ENCODE data around the gene MSN.
"Not testable (repeated sequence)": the region's sequence is repeated elsewhere in the genome, so short reads cannot be mapped to it uniquely, and the experiment has no call there.

Gene MSN

GRCh38 chrX:65720381-65720964 lies 53.0 kb downstream of the MSN start:
- DNase-seq: no peak

- peak; percentile 52 for DNase-seq
Measured at GRCh38 chrX:65723706-65724105, 56.3 kb downstream of the MSN start.

GRCh38 chrX:65726715-65727114 lies 59.3 kb downstream of the MSN start:
- no peak for DNase-seq

GRCh38 chrX:65731684-65732289 lies 64.3 kb downstream of the MSN start:
- DNase-seq: no peak

GRCh38 chrX:65740909-65741308 lies 73.5 kb downstream of the MSN start:
- DNase-seq: no peak

GRCh38 chrX:65741823-65742222 lies 74.4 kb downstream of the MSN start:
- no peak for DNase-seq

- DNase-seq: no peak
Measured at GRCh38 chrX:65744965-65745364, 77.5 kb downstream of the MSN start.

GRCh38 chrX:65745427-65745826 lies 78.0 kb downstream of the MSN start:
- DNase-seq: peak; percentile 29

GRCh38 chrX:65745992-65746391 lies 78.5 kb downstream of the MSN start:
- DNase-seq: no peak

- peak; percentile 42 for DNase-seq
Measured at GRCh38 chrX:65750674-65751469, 83.4 kb downstream of the MSN start.

- no peak for DNase-seq
Measured at GRCh38 chrX:65751519-65751918, 84.1 kb downstream of the MSN start.

GRCh38 chrX:65752294-65752693 lies 84.8 kb downstream of the MSN start:
- DNase-seq: no peak

- DNase-seq: peak; percentile 19
Measured at GRCh38 chrX:65755786-65756185, 88.3 kb downstream of the MSN start.

- no peak for DNase-seq
Measured at GRCh38 chrX:65757943-65758342, 90.5 kb downstream of the MSN start.

- DNase-seq: no peak
Measured at GRCh38 chrX:65758505-65758904, 91.1 kb downstream of the MSN start.

GRCh38 chrX:65759525-65759924 lies 92.1 kb downstream of the MSN start:
- not testable (repeated sequence) for DNase-seq

GRCh38 chrX:65769564-65770292 lies 102.3 kb downstream of the MSN start:
- no peak for DNase-seq

GRCh38 chrX:65772842-65773241 lies 105.4 kb downstream of the MSN start:
- DNase-seq: no peak

GRCh38 chrX:65781845-65782244 lies 114.4 kb downstream of the MSN start:
- no peak for DNase-seq

GRCh38 chrX:65783746-65784145 lies 116.3 kb downstream of the MSN start:
- no peak for DNase-seq
